T-helper 2 cell (primary cell): ENCODE measurements around the gene AP5S1.

Experiments used
- DNase-seq, 5 experiments: peaks; one replicate each; pipeline versions ENCODE4 v3.0.0 to v3.0.0-alpha.2; 2012 to 2022

AP5S1 gene

DNA sequence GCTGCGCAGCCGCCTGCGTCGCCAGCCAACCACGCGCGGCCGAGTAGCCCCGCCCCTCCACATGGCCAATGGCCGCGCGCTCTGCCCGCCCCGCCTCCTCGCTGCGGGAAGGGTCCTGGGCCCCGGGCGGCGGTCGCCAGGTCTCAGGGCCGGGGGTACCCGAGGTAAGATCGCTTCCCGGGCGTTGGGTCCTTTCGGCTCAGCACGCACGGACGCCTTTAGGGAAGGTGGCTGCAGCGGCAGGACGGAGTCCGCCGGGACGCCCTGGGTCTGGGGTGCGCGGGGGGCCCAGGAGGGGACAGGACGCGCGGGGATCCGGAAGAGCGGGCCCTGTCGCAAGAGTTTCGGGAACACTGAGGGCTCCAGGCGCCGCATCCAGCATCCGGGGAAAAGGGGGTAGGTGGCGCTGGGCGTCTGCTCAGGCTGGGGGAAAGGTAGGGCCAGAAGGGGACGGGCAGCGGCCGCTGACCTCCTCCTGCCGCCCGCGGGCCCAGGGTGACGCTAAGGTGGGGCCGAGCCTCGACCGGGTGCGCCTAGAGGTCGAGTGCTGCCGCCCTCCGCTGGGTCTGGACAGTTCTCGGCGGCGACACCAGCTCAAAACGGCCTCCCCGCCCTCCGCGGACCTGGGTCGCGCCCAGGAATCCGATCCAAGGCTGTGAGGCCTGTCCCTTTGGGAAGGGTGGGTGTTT lies 26.5 kb downstream of the AP5S1 start, which contains the start of gene MAVS:
MAVS (plus strand) TSS at position 95 of the 689 bp plus-strand sequence. CDS start 7,791 bp downstream, outside the sequence.
- peak; percentile 72 to 88 (median 79) for DNase-seq

DNA sequence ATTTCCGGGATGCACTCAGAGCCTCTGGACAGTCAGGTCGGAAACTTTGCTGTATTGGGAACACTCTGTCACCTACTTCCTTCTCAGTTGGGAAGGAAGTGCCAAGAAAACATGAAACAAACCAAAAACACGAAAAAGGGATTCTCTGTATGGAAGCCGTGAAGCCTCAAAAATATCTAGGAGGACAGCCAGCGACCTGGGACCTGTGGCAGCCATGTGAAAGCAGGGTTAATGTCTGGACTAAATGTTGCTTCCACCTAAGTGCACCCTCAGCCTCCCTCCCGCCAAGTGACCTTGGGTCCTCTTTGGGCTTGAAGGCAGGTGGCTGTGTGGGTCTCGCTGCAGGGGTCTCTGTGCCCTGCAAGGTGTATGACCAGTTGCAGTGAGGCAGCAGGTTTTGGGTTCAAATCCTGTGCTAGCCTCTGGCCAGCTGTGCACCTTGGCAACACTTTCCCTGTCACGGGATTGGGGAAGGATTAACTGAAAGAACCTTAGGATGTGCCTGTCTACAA lies 27.1 kb downstream of the AP5S1 start:
- DNase-seq = peak in 1 of 5 experiments; percentile 12

DNA sequence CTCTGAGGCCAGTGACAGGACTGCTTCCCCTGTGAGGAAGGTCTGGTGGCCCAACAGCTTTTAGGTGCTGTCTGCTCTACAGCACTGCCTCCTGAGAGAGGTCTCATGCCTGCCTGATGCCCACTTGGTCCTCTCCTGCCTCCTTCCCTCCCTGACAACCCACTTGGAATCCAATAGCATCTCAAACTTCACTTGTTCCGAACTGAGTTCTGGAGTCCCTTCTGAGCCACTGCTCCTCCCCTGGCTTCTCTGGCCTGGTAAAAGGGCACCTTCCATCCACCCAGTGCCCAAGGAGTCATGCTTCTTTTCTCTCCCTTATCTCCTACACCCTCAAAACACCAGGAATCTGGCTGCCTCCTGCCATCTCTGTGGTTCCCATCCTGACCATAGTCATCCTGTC lies 28.2 kb downstream of the AP5S1 start:
- no peak for DNase-seq

GRCh38 chr20:3854462-3854871 lies 34.1 kb downstream of the AP5S1 start:
- DNase-seq = no peak

DNA sequence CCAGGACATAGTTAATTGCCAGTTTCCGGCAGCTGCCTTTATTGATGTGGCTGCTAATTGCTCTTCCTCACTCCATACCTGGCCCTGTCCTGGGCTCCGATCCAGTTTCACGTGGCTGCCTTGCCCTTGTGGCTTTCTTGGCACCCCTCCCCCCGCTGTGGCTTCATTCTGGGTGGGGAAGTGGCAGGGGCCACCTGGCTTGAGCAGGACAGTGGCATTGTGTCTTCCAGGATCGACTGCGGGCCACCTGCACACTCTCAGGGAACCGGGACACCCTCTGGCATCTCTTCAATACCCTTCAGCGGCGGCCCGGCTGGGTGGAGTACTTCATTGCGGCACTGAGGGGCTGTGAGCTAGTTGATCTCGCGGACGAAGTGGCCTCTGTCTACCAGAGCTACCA lies 37.1 kb downstream of the AP5S1 start:
- DNase-seq = no peak

DNA sequence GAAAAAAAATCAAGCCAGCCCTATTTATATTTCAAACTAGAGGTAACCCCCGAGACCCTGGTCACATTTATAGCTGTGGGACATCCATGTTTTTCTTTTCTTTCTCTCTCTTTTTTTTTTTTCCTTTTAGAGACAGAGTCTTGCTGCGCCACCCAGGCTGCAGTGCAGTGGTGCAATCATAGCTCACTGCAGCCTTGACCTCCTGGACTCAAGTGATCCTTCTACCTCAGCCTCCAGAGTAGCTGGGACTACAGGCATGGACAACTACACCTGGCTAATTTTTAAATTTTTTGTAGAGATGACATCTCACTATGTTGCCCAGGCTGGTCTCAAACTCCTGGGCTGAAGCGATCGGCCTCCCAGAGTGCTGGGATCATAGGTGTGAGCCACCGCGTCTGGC lies 38.3 kb downstream of the AP5S1 start:
- DNase-seq = no peak

DNA sequence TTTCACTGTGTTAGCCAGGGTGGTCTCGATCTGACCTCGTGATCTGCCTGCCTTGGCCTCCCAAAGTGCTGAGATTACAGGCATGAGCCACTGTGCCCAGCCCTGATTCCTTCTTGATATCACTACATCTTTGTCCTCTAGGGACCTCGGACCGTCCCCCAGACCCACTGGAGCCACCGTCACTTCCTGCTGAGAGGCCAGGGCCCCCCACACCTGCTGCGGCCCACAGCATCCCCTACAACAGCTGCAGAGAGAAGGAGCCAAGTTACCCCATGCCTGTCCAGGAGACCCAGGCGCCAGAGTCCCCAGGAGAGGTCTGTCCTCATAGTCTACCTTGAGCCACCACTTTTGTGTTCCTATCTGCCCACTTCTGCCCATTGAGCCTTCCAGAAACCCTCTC lies 40.8 kb downstream of the AP5S1 start:
- DNase-seq = no peak

DNA sequence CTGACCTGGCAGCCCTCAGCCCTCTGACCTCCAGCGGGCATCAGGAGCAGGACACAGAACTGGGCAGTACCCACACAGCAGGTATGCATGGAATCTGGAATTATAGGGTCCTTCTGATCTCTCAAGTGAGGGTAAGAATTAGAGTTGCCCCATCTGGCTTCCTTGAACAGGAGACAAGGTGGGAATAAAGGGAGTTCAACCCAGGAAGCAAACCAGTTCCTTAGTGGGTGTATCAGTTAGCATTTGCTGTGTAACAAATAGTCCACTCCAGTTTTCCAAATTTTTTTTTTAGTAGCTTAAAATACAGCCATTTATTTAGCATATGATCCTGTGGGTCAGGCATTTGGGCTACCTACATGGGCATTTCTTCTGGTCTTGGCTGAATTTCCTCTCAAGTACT lies 42.0 kb downstream of the AP5S1 start:
- no peak for DNase-seq

- DNase-seq = no peak
Observed at GRCh38 chr20:3863317-3863716, 43.0 kb downstream of the AP5S1 start.

GRCh38 chr20:3864518-3864917 lies 44.2 kb downstream of the AP5S1 start:
- DNase-seq = no peak

DNA sequence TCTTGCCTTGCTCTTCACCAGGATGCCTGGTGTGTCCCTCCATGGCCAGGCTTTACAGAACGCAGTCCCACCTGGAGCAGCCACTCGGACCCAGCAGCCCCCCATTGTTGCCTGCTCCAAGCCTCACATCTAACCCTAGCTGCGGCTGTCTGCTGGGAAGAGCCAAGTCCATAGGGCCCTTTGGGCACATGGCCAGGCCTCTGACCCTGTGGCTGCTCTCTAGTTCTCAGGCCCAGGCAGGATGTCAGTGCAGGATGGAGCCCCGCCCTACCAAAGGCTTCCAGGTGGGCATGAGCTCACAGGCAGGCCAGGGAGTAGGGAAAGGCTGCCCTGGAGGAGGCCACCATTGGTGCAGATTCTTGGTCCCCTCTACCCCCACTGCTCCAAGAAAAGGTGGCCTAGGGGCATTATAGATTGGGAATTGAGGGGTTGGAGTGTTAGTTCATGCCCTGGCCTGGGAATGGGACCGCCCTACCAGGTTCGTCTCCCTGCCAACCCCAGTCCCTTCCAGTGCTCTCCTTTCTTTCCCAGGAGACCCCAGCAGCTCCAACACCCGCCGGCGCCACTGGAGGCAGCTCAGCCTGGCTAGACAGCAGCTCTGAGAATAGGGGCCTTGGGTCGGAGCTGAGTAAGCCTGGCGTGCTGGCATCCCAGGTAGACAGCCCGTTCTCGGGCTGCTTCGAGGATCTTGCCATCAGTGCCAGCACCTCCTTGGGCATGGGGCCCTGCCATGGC lies 45.0 kb downstream of the AP5S1 start:
- no peak for DNase-seq

DNA sequence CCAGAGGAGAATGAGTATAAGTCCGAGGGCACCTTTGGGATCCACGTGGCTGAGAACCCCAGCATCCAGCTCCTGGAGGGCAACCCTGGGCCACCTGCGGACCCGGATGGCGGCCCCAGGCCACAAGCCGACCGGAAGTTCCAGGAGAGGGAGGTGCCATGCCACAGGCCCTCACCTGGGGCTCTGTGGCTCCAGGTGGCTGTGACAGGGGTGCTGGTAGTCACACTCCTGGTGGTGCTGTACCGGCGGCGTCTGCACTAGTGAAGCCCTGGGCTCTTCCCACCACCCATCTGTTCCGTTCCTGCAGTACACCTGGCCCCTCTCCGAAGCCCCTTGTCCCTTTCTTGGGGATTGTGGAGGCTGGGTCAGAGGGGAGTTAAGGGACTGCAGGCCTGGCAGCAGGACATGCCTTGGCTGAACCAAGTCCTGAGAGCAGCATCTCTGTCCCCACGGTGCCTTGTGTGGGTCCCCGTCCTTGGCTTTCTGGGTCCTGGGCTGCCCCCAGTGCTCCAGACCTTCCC lies 45.6 kb downstream of the AP5S1 start:
- DNase-seq = no peak

DNA sequence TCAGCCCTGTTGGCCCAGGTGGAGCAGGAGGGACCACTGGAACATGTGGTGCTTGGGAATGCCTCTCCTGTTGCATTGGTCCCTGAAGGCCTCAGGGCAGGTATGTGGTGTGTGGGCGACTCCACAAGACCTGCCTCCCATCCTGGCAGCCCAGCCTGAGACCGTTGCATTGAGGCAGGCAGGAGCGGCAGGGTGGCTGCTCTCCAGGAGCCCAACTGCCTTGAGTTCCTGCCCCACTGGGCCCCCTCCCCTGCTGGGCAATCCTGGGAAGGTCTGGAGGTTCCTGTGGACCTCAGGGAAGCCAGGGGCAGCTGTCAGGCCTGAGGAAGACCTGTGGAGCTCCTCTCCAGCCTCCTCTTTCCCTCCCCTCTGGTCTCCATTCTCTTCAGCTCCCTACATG lies 46.1 kb downstream of the AP5S1 start:
- DNase-seq = no peak

- no peak for DNase-seq
Observed at GRCh38 chr20:3867802-3868201, 47.5 kb downstream of the AP5S1 start.

DNA sequence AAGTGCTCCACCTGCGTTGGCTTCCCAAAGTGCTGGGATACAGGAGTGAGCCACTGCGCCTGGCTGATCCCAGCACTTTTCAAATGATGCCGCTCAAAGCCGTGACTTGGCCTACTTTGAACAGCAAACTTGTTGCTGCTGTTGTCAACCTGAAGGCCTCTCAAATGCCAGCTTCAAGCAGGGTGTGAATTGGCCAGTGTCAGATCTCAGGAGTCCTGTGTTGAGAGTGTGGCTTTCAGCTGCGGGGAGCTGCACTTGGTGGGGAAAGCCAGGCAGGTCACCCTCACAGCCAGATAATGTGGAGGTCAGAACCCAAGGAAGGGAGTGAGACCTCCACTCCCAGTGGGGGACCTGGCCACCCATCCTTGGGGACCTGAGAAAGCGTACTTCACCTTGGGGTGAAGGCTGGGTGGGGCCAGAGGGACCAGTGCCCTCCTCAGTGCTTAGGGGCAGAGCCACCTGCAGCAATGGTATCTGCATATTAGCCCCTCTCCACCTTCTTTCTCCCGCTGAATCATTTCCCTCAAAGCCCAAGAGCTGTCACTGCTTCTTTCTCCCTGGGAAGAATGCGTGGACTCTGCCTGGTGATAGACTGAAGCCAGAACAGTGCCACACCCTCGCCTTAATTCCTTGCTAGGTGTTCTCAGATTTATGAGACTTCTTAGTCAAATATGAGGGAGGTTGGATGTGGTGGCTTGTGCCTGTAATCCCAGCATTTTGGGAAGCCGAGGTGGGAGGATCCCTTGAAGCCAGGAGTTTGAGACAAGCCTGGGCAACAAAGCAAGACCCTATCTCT lies 49.7 kb downstream of the AP5S1 start:
- no peak for DNase-seq

GRCh38 chr20:3871550-3872265 lies 51.4 kb downstream of the AP5S1 start:
- no peak for DNase-seq

DNA sequence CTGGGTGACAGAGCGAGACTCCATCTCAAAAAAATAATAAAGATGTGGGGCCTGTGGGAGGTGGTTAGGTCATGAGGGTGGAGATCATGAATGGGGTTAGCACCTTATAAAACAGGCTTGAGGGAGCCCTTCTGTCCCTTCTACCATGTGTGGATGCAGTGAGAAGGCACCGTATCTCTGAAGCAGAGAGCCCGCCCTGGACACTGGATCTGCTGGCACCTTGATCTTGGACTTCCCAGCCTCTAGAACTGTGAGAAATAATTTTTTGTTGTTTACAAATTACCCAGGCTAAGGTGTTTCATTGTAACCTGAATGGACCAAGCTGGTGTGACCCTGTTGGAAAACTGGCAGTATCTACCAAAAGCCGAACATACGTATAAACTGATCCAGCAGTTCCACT lies 53.2 kb downstream of the AP5S1 start:
- DNase-seq = no peak

GRCh38 chr20:3874194-3874844 lies 54.0 kb downstream of the AP5S1 start:
- DNase-seq = no peak

DNA sequence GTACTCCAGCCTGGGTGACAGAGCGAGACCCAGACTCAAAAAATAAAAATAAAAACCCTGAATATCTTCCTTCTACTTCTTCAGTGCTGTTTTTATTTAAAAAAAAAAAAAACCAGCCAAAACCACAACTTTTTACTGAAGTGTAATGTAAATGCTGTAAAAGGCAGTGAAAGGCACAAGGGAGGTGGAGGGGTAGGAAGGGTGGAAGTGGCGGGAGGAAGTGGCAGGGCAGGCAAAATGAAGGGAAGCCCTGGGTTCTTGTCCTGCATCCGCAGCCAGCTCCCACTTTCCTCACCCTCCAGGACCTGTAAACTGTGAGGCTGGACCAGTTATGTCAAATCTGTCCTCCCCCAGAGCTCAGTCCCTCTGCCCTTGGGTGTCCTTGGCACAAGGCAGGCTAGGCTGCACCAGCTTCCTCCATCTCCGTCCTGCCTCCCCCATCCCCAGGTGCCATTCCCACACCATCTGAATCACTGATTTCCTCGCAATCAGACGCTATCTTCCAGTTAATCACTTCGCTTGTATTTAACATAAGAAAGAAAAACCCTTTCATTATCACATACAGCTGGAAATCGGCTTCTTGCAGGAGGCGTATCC lies 55.1 kb downstream of the AP5S1 start:
- DNase-seq = no peak

DNA sequence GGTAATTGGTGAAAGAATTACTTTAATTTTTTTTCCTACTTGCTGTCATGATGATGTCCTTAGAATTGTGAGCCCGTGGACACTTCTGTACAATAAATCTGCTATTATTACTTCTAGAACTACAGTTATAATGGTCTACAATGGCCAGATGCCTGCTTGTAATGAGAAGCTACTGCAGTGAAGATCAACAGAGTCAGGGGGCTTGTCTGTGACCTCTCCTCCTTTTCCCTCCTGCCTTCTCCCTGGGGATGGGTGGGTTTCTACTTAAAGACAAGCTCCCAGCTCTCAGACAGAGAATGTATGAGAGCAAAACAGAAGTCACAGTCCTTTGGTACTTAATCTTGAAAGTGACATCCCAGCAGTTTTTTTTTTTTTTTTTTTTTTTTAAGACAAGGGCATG lies 55.7 kb downstream of the AP5S1 start:
- DNase-seq = no peak

- no peak for DNase-seq
Observed at GRCh38 chr20:3876676-3877075, 56.3 kb downstream of the AP5S1 start.
